Occipital lobe (tissue), 3 donors: ENCODE data around the gene JCHAIN. TPM values are rescaled to one million over a fixed set of nuclear protein-coding genes. Genes with fewer than 3 reads are reported as not detected.

Source experiments
- DNase-seq: peaks from one replicate; lab custom pipeline; 2025; lab: John Stamatoyannopoulos, UW
- small RNA-seq: library from RNA; depleted of rRNA; stranded (forward); fragments of <200 nt; gene quantifications from one replicate; pipeline ENCODE3, GENCODE V24; 2014
- total RNA-seq: library from RNA; depleted of rRNA; stranded (reverse); fragments of >200 nt; gene quantifications from one replicate; pipeline ENCODE4 v1.2.3, GENCODE V29; 2014

JCHAIN gene
- total RNA-seq, 1 donor from 2014 or later, result not detected

DNA sequence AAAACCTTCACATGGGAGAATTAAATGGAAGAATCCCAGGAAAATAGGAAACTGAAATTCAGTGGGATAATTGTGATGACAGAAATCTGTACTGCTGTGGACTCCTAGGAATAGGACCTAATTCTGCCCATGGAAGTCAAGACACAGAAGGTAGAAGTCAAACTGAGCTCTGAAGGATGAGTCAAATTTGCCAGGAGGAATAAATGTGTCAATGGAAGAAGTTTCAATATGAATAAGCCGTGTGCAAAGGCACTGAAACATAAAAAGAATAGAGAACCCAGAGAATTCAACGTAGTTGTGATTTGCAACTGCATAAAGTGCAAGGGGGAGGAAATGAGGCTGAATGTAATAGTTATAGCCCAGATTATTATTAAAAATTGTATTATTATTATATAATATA, 26.1 kb downstream of the JCHAIN start:
- no peak for DNase-seq

DNA sequence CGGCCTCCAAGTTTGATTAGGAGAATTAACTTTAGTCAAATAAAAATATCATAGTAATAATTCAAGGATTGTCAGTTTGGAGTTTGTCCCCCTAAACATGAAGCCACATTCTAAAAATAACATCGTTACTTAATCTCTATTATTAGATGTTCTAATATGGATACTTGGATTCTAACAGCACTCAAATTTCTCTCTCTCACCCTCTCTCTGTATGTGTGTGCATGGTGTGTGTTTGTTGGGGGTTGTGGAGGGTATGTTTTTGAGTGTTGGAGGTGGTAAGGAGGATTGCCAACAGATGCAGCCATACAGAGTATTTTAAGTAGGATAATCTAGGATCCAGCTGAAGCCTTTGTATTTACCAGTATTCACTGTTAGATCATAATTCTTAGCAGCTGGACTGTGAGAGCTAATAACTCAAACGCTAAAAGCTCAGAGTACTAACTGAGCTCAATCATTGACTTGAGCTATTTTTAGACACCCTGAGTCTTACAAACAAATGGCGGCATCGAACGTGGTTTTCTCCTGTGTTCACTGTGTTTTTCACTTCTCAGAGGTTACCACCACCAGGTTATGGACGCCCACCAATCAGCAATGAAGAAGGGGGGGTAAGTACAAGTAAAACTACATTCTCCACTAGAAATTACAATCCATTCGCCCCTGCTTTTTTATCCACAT, 28.9 kb downstream of the JCHAIN start:
- no peak for DNase-seq

DNA sequence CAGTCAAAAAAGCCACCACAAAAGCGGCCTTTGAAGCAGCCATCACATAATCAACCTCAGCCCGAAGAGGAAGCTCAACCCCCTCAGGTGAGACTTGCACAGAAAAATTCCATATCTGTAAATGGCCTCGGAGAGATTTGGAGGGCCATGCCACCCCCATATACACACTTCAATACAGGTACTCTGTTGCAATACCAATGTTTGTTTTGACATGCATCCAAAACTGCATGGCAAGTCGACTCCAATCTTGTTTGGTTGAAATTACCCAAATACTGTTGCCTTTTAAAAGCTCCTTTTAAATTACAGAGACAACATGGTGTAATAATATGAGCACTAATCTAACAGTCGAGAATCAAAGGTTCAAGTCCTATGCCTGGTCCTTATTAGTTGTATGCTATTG, 31.8 kb downstream of the JCHAIN start:
- no peak for DNase-seq

DNA sequence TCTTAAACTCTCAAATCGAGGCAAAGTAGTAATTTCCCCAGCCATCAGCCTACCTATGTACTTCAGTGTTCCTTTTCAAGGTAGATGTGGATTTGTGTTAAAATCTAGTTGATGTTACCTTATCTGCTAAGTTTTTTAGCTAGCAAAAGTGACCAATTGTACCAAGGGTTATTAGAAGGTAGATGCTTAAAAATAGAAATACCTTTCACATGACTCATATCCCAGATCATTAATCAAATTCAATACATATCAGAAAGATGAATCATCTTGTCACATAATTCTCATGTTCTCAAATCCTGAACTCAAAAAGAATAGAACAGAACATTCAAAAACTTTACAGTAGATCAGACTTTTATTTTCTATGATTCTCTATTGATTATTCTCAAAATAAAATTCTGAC, 34.3 kb downstream of the JCHAIN start:
- DNase-seq, result no peak

DNA sequence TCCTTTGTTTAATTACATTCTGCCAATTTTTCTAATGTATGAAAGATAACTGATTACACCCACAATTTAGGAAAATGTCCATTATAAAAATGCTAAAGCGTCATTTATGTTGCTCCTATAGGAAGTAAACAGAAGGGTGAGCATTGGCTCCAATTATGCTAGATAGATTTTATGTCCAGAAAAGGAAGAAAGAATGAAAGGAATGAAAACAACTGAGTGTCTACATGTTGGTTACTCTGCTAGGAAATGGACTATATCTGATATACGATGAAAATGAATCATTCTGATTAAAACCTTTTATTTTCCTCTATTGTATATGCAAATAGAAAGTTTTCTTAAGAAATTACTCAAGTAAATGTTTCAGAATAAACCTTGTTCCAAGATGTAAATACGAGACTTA, 36.1 kb downstream of the JCHAIN start:
- no peak for DNase-seq

DNA sequence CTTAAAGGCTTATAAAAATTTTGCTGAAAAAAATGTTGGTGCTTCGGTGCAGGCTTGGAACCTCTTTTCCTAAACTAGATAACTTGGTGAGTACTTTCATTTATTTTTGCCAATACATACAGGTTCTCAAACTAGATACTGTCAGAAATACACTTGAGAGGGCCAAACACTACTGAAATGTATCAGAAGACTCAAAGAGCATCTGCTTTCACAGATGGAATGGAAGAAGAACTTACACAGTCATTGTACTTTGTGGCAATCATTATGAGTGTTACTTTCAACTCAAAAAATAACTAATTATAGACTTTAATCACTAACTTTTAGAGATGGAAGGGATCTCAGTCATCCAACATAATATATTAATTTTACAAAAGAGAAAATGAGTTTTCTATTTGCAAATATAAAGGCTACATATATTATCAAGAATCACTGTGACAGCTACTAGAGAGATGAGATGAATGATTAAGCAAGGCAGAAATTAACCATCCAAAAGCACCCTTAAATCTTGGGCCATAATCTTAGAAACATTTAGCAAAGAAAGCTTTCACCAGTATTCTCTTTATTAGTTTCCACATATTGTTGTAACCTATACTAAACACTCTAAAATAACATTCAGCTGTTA, 36.7 kb downstream of the JCHAIN start:
- DNase-seq, result no peak

DNA sequence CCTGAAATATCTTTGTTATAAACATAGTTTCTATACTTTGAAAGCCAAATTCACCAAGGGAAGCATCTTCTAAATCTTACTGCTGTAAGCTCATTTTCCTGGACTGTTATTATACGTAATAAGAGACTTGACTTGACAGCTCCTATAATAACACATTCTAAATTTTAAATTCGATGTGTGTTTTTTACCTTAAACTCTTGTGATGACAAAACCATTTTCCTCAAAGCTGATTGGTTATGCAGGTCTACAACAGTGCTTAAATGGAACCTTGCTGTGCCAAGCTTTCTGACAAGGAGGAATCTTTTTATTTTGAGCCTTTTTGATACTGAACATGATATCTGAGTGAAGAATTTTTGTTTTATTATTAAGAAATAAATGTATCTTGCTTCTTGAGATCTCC, 37.9 kb downstream of the JCHAIN start, which contains the start of gene ENAM:
TSS of gene ENAM (plus strand) at position 301 of the 400 bp plus-strand sequence. CDS start 757 bp downstream, outside the sequence.
- DNase-seq, result no peak

DNA sequence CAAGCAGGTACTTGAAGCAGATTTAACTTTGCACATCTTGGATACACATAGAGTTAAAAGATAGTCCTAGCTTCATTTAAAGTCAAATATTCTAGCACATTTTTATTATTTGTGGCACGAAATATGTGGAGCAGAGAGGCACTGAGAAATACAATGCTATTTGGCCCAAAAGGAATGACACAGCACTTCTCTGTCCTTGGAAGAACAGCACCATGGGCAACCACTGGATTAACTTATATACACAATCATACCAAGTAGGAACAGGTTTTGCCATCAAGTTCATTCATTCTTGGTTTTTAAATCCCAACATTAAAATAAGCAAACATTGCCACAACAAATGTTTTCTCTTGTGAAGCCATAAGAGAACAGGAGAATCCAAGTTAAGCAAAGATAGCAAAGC, 38.7 kb downstream of the JCHAIN start:
- DNase-seq, result no peak

DNA sequence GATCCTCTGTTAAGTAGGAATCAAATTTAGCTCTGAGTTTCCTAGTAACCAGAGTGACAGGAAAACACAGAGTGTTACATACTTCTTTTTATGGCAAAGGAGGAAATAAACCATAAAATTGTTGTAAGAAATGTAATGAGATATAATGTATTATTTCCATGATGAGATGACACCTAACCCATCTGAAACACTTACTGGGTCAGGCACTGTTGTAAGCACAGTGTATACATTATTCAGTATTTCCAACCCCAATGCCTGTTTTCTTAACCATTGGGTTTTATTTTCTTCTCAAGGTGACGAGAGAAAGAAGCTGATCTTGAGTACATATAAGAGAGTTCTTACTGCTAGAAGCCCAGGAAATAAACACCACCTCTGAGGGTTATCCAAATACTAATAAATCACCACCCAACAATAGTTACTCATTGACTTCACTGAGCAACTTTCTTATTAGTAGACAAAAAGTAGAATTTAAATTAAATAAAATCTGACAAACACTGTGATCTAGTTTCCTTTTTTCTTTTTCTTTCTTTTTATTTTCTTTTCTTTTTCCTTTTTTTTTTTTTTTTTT, 42.0 kb downstream of the JCHAIN start:
- no peak for DNase-seq

DNA sequence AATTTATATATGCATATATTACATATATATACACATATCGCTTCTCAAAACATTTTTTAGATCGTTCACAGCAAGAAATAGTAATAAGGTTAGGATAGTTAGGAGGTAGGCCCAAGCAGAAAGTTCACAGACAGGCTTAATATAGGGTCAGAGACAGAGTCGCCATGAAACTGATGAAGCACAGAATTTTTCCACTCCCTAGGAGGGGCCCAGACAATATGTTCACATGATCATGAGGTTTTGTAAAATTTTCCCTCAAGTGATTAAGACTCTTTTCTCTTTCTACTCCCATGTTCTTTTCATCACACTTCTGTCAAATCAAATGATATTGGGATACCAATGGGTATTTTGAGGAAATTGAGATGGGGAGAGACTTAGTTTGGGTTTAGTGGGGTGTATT, 43.0 kb downstream of the JCHAIN start:
- DNase-seq, result no peak

DNA sequence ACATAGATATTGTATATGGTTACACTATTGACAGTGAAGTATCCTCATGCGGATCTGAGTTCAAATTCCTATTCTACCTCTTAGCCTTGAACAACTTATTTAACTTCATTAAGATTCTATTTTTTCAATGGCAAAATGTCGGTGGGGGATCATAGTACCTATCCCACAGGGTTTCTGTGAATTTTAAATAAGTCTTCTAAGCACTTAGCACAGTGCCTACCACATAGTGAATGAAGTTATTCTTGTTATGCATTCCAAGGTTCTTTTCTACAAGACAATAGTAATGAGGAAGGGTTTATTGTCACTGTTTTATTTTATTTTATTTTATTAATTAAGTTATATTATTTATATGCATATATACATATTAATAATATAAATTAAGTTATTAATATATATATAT, 46.5 kb downstream of the JCHAIN start:
- DNase-seq, result no peak

DNA sequence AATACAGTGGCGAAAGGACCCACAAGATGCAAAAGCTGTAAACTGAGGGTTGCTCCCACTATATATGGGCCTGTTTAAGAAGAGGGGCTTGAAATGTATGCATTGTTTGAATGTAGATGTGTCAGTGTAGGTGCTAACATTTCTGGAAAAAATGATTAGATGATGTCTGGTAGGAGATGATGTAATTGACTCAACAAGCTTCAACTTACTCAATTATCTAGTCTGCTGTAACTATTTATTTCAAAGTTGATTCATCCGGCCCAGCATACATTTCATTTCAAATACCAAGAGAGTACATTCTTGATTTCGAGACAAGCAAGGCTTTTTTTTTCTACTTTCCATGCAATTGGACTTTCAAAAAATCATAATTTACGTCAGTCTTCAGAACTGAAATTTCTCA, 47.0 kb downstream of the JCHAIN start:
- DNase-seq, result no peak

DNA sequence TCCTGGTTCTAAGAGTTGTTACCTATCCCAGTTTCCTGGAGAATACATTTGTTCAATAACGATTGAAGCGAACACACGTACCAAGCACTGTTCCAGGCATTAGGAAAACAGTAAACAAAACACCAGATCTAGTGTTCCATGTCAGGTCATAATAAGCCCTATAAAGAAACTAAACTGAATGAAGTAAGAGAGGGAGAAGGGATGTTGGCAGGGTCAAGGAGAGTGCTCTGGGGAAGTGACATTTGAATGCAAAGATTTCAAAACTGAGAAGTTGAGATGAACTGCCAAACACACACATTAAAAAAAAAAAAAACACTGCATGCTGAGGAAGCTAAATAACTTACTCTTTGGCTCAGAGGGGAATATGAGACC, 52.1 kb downstream of the JCHAIN start:
- DNase-seq, result no peak

DNA sequence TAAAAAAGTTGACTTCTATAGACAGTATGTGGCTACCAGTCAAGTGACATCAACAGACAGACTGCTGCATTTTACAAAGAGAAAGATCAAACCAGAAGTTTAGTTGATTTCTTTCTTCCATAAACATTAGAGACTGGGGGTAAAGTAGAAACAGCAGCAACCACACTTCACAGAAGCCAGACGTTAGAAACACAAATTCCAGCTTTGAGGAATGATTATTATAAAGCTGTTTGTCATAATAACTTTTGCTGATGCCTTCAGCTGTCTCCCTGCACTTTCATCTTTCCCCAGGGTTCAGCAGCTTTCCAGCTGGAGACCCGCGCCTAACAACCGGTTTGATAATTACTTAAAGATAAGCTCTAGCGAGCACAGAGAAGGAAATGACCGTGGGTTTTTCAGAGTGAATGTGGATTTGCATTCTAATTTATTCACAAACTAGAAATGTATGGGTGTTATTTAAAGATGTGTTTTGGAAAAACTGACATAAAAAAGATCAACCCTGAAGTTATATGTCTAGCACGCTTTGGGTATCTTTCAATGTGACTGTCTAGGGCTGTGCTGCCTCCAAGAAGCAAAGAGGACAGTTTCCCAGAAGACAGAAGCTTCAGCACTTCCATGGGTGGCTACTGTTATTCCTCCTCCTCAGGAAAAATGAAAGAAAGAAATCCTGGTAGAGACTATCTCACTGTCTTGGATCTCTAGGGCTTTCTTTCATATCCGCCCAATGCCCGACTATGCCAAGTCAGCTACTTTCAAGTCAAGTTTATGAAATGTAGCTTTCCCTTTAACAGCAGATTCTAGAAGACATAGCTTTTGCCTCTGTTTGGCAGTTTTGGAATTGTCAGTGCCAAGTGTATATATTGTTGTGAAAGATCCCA, 52.8 kb downstream of the JCHAIN start:
- DNase-seq, result no peak

DNA sequence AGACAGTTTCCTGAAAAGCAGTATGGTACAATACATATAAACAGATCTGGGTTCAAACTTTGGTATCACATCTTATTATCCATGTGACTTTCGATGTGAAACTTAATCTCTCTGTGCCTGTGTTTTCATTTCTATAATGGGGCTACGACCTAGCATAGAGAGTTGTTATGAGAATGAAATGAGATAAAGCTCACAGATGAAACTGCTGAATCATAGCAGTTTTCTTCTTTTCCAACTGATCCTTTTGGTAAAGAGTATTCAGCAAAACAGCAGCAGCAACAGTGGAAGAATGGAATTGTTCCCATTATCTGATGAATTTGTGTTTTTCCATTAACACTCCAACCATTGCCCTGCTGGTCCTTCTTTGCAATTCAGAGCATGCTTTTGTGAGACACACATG, 58.0 kb downstream of the JCHAIN start:
- DNase-seq, result no peak

DNA sequence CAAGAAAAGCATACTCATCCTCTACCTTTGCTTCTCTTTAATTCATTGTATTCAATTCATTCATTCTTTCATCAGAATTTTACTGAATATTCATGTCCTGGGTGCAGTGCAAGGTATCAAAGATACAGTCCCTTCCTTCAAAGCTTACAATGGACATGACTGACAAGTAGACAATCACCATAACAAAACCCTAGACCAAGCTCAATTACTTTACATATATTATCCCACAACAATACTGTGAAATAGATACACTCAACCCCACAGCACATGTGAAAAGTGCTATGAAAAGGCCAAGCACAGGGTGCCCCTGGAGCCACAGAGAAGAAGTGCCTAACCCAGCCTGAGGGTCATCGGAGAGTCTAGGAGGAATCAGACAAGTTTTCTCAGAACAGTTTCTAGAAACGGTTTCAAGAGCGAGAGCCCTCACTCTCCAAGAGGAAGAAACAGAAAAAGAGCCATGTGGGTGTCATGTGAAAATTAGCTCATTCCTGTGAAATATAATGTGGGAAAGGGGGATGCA, 58.9 kb downstream of the JCHAIN start:
- no peak for DNase-seq

DNA sequence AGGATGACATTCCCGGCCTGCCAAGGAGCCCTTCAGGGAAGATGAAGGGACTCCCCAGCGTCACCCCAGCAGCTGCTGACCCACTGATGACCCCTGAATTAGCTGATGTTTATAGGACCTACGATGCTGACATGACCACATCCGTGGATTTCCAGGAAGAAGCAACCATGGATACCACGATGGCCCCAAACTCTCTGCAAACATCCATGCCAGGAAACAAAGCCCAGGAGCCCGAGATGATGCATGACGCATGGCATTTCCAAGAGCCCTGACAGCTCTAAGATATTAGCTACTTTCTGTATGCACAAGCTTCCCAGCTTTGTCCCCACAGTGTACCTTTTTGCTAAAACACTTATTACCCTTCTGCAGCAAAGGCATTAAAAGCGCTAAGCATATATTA, 59.8 kb downstream of the JCHAIN start:
- no peak for DNase-seq

Small RNA genes lying within 50 kb of the gene (small RNA-seq; reads per million reads assigned to genes)
- gene RNU6-520P, result not detected
- not detected for gene RNU6-784P

Other genes starting within 250 kb of the JCHAIN start
- gene MUC7, start 194.3 kb downstream of the JCHAIN start, total RNA-seq, result not detected
- not detected for gene AMTN, start 147.9 kb downstream of the JCHAIN start, total RNA-seq
- not detected for gene AMBN, start 74.3 kb downstream of the JCHAIN start, total RNA-seq
- not detected for gene ENAM, start 37.8 kb downstream of the JCHAIN start, total RNA-seq
- 15.0 TPM for gene UTP3, start 22.0 kb upstream of the JCHAIN start, total RNA-seq
- 582 TPM for gene RUFY3, start 55.5 kb upstream of the JCHAIN start, total RNA-seq
- 73.5 TPM for gene GRSF1, start 173.4 kb upstream of the JCHAIN start, total RNA-seq
- gene MOB1B, start 235.9 kb upstream of the JCHAIN start, total RNA-seq, result 39.6 TPM